SU-DHL-6 (cell line): Measurements from ENCODE around the gene DHX9.

Source experiments
- EZH2phosphoT487 ChIP-seq: fragments of 200-600 bp; sonication (generic), shearing (Covaris generic); conservative IDR thresholded peaks from 2 replicates; pipeline ENCODE4 v1.6.1; 2018; ENCODE audit warnings: mild to moderate bottlenecking, antibody characterized with exemption, low read length, moderate library complexity, mixed read lengths
- TF ChIP-seq, protein P1 (sequence below): fragments of 200-600 bp; sonication (generic); IDR thresholded peaks from one replicate; pipeline ENCODE4 v1.5.1; 2017; ENCODE audit warnings: antibody characterized with exemption, mild to moderate bottlenecking, low read length, moderate library complexity; ENCODE audit not compliant: insufficient read depth, poor library complexity, severe bottlenecking

DNA sequence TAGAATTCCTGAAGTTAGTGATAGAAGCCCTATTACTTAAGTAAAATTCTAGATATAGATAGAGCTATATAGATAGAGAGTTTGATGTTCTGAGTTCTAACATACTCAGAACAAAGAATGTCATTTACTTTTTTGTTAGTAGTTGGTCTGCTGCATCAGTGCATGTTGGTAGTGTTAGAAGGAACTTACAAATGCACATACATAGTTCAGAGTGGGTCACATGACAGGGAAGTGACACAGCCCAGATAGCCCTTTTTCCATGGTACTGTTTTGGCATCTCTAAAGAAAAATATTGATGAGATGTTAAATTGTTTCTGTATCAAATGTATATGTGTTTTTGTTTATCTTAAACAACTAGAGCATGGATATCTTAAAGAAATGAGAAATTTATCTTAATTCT lies 45.7 kb downstream of the DHX9 start:
- TF ChIP-seq, protein P1, sequence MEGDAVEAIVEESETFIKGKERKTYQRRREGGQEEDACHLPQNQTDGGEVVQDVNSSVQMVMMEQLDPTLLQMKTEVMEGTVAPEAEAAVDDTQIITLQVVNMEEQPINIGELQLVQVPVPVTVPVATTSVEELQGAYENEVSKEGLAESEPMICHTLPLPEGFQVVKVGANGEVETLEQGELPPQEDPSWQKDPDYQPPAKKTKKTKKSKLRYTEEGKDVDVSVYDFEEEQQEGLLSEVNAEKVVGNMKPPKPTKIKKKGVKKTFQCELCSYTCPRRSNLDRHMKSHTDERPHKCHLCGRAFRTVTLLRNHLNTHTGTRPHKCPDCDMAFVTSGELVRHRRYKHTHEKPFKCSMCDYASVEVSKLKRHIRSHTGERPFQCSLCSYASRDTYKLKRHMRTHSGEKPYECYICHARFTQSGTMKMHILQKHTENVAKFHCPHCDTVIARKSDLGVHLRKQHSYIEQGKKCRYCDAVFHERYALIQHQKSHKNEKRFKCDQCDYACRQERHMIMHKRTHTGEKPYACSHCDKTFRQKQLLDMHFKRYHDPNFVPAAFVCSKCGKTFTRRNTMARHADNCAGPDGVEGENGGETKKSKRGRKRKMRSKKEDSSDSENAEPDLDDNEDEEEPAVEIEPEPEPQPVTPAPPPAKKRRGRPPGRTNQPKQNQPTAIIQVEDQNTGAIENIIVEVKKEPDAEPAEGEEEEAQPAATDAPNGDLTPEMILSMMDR, result no peak
- TF ChIP-seq EZH2phosphoT487, result no peak
